Effector memory CD8-positive, alpha-beta T cell (primary cell): Measurements from ENCODE around the gene DICER1.

Experiments used
- ATAC-seq: fragments of 150-1000 bp; cut with Tn5 transposase; replicated peaks from 2 replicates; pipeline ENCODE4 v1.10.0; 2021; ENCODE audit warnings: mild to moderate bottlenecking, moderate library complexity
- DNase-seq, 3 experiments: peaks; one replicate each; pipeline ENCODE4 v3.0.0; 2021
- H3K27ac Mint-ChIP-seq, 2 donors: one replicate each; pipeline ENCODE4 v1.8.0; 2022; ENCODE audit warnings: mild to moderate bottlenecking in 2 of 2, mixed read lengths in 2 of 2, moderate library complexity in 2 of 2
- H3K27me3 Mint-ChIP-seq, 2 donors: one replicate each; pipeline ENCODE4 v1.8.0; 2022; ENCODE audit warnings: mixed read lengths in 2 of 2
- H3K36me3 Mint-ChIP-seq: one replicate; pipeline ENCODE4 v1.8.0; 2022; ENCODE audit warnings: mild to moderate bottlenecking, moderate library complexity, mixed read lengths; ENCODE audit not compliant: insufficient read depth
- H3K4me1 Mint-ChIP-seq, 2 donors: one replicate each; pipeline ENCODE4 v1.8.0; 2022; ENCODE audit warnings: low read depth in 2 of 2, mixed read lengths in 2 of 2
- H3K4me3 Mint-ChIP-seq, 2 donors: one replicate each; pipeline ENCODE4 v1.8.0; 2022; ENCODE audit warnings: mild to moderate bottlenecking in 2 of 2, mixed read lengths in 2 of 2, moderate library complexity in 2 of 2
- H3K9me3 Mint-ChIP-seq, 2 donors: one replicate each; pipeline ENCODE4 v1.8.0; 2022; ENCODE audit warnings: mixed read lengths in 2 of 2

The DICER1 gene

GRCh38 chr14:95073947-95074346, 83.4 kb downstream of the DICER1 start:
- Mint-ChIP-seq H3K4me3 (no peak overlapping the region), H3K4me1 (no peaks in the 10 kb centered on the region), H3K9me3 (no peaks in the 10 kb centered on the region), H3K27ac (no peak overlapping the region), H3K36me3 (no peaks in the 10 kb centered on the region), H3K27me3 (peaks cover 20 to 62% of the 10 kb centered on the region in 2 donors)
- ATAC-seq (no peak), DNase-seq (no peak)

DNA sequence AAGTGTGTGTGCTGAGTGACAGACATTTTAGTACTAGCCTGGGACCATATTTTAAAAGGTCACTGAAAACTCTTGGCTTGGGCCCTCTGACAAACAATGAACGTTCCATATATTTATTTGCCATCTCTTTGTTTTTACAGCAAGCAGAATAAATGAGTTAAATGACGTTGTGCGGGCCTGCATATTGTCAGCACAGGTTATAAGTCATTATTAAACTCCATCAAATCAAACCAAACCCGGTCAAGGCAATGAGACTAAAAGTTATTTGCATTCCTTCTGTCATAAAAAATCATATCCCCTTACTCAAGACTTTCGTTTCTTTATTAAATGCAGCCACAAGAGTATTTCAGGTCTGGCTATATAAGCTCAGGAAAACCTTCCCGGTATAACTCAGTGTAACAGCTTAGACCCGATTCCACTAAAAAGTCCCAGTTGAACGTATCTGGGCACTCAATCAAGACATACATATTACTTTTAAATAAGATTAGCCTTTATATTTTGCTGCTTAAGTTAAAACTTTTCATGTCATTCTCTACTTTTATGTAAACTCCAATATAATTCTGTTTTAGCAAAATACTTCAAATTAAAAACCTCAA, 84.9 kb downstream of the DICER1 start:
- H3K4me1 Mint-ChIP-seq, result no peaks in the 10 kb centered on the region
- H3K4me3 Mint-ChIP-seq, result no peak overlapping the region
- no peak overlapping the region for H3K27ac Mint-ChIP-seq
- peaks cover 23 to 57% of the 10 kb centered on the region in 2 donors for H3K27me3 Mint-ChIP-seq
- no peak for DNase-seq
- no peaks in the 10 kb centered on the region for H3K9me3 Mint-ChIP-seq
- no peak for ATAC-seq
- no peaks in the 10 kb centered on the region for H3K36me3 Mint-ChIP-seq

- ATAC-seq (no peak), DNase-seq (no peak)
- H3K36me3 Mint-ChIP-seq, result no peaks in the 10 kb centered on the region
- H3K27me3 Mint-ChIP-seq, result peaks cover 20 to 51% of the 10 kb centered on the region in 2 donors
- no peak overlapping the region for H3K27ac Mint-ChIP-seq
- no peaks in the 10 kb centered on the region for H3K4me1 Mint-ChIP-seq
- no peaks in the 10 kb centered on the region for H3K9me3 Mint-ChIP-seq
- H3K4me3 Mint-ChIP-seq, result no peak overlapping the region
These were observed 85.6 kb downstream of the DICER1 start for GRCh38 chr14:95071649-95072280.

GRCh38 chr14:95070748-95071435, 86.4 kb downstream of the DICER1 start:
- H3K27me3 Mint-ChIP-seq, result peaks cover 14 to 42% of the 10 kb centered on the region in 2 donors
- H3K27ac Mint-ChIP-seq, result no peak overlapping the region
- no peaks in the 10 kb centered on the region for H3K9me3 Mint-ChIP-seq
- no peak overlapping the region for H3K4me3 Mint-ChIP-seq
- H3K36me3 Mint-ChIP-seq, result no peaks in the 10 kb centered on the region
- ATAC-seq, result no peak
- DNase-seq, result no peak
- H3K4me1 Mint-ChIP-seq, result no peaks in the 10 kb centered on the region

DNA sequence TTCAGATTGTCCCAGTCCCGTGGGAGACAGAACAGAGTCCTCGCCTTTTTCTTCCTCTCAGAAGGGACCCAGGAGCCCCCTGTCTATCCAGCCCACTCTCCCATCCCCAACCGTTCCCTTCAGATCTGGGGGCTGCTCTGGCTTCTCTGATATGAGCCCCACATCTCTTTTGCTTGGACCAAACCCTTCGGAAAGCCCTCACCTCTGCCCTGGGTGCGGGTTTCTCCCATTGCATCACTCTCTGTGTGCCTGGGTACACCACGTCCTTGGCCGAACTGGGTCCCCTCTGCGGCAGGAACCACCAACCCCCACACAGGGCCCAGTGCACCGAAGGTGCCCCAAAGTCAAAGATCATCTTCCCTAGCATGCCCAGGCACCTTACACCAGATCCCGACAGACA, 87.8 kb downstream of the DICER1 start:
- H3K27me3 Mint-ChIP-seq, result peaks cover 6 to 32% of the 10 kb centered on the region in 2 donors
- H3K27ac Mint-ChIP-seq, result no peak overlapping the region
- ATAC-seq, result no peak
- H3K4me1 Mint-ChIP-seq, result no peaks in the 10 kb centered on the region
- no peak for DNase-seq
- H3K36me3 Mint-ChIP-seq, result no peaks in the 10 kb centered on the region
- no peak overlapping the region for H3K4me3 Mint-ChIP-seq
- no peaks in the 10 kb centered on the region for H3K9me3 Mint-ChIP-seq

DNA sequence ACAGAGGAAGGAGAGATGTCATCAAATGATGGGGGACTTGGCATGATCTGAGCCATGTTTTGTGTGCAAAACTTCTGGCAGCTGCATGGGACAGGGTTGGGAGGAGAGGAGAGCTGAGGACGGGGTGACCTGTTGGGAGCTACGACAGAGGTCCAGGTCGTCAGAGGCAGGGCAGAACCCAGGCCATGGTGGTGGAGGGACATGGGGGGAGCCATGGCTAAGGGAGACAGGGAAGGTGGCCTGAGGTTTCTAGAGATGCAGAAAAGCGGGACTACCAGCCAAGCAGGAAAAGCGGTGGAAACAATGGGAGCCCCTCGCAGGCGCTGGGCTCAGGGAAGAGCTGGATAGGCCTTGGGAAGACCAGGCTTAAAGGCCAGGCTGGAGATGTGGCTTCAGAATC, 88.3 kb downstream of the DICER1 start:
- Mint-ChIP-seq H3K9me3 (no peaks in the 10 kb centered on the region), H3K36me3 (no peaks in the 10 kb centered on the region), H3K4me1 (no peaks in the 10 kb centered on the region), H3K27me3 (peaks cover 6 to 32% of the 10 kb centered on the region in 2 donors), H3K4me3 (no peak overlapping the region), H3K27ac (no peak overlapping the region)
- ATAC-seq, result no peak
- no peak for DNase-seq

GRCh38 chr14:95068521-95068920, 88.8 kb downstream of the DICER1 start:
- ATAC-seq, result no peak
- DNase-seq, result no peak
- no peaks in the 10 kb centered on the region for H3K4me1 Mint-ChIP-seq
- no peaks in the 10 kb centered on the region for H3K36me3 Mint-ChIP-seq
- H3K27me3 Mint-ChIP-seq, result peaks cover 6 to 32% of the 10 kb centered on the region in 2 donors
- H3K27ac Mint-ChIP-seq, result no peak overlapping the region
- no peaks in the 10 kb centered on the region for H3K9me3 Mint-ChIP-seq
- no peak overlapping the region for H3K4me3 Mint-ChIP-seq

DNA sequence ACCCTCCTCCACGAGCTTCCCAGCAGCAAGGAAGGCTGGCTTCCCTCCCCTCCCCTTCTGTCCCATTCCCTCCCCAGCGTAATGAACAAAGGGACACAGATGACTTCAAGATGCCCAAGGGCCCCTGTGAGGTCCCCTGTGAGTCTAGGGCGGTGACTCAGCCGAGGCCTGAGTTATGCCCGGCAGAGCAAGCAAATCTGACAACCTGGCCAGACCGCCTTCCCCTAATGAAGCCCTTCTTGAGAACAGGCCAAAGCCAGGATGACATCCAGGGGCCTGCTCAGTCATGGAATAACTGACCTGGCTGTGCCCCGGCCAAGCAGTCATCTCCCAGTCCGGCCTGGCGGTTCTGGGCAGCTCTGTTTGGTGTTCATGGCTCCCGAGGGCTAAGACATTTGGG, 89.2 kb downstream of the DICER1 start:
- Mint-ChIP-seq H3K4me1 (no peaks in the 10 kb centered on the region), H3K27ac (no peak overlapping the region), H3K4me3 (no peak overlapping the region), H3K9me3 (no peaks in the 10 kb centered on the region), H3K27me3 (peaks cover 6 to 29% of the 10 kb centered on the region in 2 donors), H3K36me3 (no peaks in the 10 kb centered on the region)
- DNase-seq, result no peak
- ATAC-seq, result no peak

DNA sequence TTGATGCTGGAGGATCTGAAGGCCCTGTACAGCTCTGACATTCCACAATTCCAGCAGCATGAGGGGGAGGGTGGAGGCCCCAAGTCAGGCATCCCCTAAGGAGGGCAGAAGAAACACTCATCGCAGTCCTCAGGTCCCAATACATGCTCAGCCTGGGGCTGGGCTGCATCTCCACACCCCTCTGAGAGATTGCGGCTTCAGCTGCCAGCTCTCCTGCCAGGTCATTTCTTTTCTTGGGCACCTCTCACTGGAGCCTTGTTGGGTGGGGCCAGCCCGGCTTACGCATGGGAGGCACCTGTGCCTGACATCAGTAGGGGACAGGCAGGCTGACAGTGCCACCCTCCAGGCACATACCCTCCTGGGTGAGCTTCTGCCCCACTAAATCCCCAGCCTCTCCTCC, 89.8 kb downstream of the DICER1 start:
- ATAC-seq (no peak), DNase-seq (no peak)
- Mint-ChIP-seq H3K27ac (no peak overlapping the region), H3K36me3 (no peaks in the 10 kb centered on the region), H3K4me1 (no peaks in the 10 kb centered on the region), H3K9me3 (no peaks in the 10 kb centered on the region), H3K4me3 (no peak overlapping the region), H3K27me3 (peaks cover 6 to 24% of the 10 kb centered on the region in 2 donors)

DNA sequence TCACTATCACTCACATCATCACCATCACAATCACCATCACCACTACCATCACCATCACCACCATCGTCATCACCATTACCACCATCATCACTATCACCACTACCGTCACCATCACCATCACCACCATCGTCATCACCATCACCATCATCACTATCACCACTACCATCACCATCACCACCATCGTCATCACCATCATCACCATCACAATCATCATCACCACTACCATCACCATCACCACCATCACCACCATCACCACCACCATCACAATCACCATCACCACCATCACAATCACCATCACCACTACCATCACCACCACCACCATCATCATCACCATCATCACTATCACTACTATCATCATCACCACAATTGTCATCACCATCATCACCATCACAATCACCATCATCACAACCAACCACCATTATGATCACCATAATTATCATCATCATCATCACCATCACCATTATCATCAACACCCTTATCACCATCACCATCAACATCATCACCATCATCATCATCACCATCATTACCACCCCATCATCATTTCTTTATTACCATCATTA, 90.8 kb downstream of the DICER1 start:
- ATAC-seq (no peak), DNase-seq (no peak)
- Mint-ChIP-seq H3K4me1 (no peaks in the 10 kb centered on the region), H3K4me3 (no peak overlapping the region), H3K9me3 (no peaks in the 10 kb centered on the region), H3K27me3 (peaks cover 6 to 15% of the 10 kb centered on the region in 2 donors), H3K36me3 (no peaks in the 10 kb centered on the region), H3K27ac (no peak overlapping the region)

DNA sequence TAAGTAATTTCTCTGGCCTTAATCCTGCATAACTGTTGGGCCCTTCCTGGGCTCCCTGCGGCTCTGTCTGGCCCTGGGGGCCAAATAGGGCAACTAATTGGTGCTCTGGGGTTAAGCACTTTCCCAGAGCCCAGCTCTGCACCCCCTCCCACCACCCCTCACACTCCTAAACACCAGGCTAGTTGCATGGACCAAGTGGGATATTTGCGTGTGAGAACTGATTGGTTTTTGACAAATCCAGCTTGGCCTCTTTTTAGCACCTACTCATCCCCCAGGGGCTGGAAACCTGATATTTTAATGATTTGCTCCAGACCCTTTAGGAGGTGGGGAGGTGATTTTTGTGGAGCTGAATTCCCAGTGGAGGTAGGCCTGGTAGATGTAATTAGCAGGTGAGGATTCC, 91.9 kb downstream of the DICER1 start:
- no peaks in the 10 kb centered on the region for H3K9me3 Mint-ChIP-seq
- no peak for DNase-seq
- no peak for ATAC-seq
- no peaks in the 10 kb centered on the region for H3K4me1 Mint-ChIP-seq
- H3K27ac Mint-ChIP-seq, result no peak overlapping the region
- H3K27me3 Mint-ChIP-seq, result peaks cover 6 to 15% of the 10 kb centered on the region in 2 donors
- H3K4me3 Mint-ChIP-seq, result no peak overlapping the region
- H3K36me3 Mint-ChIP-seq, result no peaks in the 10 kb centered on the region

DNA sequence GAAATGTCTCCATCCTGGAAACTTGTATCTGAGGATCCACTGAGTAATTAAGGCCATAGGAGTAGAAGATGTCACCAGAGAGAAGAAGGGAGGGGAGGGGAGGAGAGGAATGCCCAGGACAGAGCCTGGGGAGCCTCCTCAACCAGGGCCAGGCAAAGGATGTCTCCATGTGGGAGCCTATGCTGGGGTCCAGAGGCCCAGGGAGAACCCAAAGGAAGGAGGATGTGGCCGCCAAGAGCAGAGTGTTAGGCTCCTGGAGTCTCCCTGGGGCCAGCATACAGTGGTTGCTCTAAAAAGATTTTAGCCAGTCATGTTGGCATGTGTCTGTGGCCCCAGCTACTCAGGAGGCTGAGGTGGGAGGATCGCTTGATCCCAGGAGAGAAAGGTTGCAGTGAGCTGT, 92.6 kb downstream of the DICER1 start:
- H3K27ac Mint-ChIP-seq, result no peak overlapping the region
- ATAC-seq (no peak), DNase-seq (no peak)
- no peaks in the 10 kb centered on the region for H3K9me3 Mint-ChIP-seq
- H3K36me3 Mint-ChIP-seq, result no peaks in the 10 kb centered on the region
- H3K4me1 Mint-ChIP-seq, result peaks cover 0 to 2% of the 10 kb centered on the region in 2 donors
- peaks cover 6 to 15% of the 10 kb centered on the region in 2 donors for H3K27me3 Mint-ChIP-seq
- H3K4me3 Mint-ChIP-seq, result no peak overlapping the region

DNA sequence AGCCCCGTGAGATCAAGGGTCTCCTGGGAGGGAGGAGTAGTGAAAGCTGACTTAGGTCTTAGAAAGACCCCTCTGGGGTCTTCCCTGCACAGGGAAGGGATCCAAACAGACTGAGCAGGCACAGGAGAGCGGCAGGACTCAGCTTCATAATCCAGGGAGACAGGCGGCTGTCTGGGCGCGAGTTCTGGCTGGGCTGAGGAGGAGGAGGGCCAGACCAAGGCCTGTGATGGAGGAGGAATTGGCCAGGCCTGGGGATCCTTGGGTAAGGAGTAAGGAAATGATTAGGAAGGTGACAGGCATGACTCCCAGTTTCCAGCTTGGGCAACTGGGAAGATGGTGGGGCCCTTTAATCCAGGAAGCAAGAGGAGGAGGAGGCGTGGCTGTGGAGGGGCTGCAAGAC, 93.1 kb downstream of the DICER1 start:
- no peak for DNase-seq
- ATAC-seq, result no peak
- Mint-ChIP-seq H3K27ac (no peak overlapping the region), H3K4me3 (no peak overlapping the region), H3K27me3 (peaks cover 6 to 14% of the 10 kb centered on the region in 2 donors), H3K36me3 (no peaks in the 10 kb centered on the region), H3K9me3 (no peaks in the 10 kb centered on the region), H3K4me1 (peaks cover 0 to 2% of the 10 kb centered on the region in 2 donors)

DNA sequence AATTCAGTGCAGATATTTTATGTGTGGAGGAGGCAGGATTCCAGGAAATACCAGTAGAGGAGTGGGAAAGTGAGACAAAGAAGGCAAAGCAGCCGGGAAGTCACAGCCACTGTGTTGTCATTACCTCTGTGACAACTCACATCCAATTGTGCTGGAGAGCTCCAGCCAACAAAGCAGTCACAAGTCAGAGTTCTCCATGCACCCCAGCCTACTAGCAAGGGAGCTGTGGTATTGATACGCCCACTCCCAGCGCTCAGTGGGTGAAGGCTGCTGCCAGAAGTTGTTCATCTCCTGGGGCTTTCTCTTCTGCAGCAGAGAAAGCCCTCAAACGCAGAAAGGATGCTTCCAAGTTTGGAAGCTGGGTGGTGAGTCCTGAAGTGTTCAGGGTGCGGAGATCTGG, 93.9 kb downstream of the DICER1 start:
- Mint-ChIP-seq H3K27ac (no peak overlapping the region), H3K4me1 (peaks cover 0 to 7% of the 10 kb centered on the region in 2 donors), H3K27me3 (peaks cover 0 to 5% of the 10 kb centered on the region in 2 donors), H3K4me3 (no peak overlapping the region), H3K36me3 (no peaks in the 10 kb centered on the region), H3K9me3 (no peaks in the 10 kb centered on the region)
- DNase-seq (no peak), ATAC-seq (no peak)
